GM12865 (cell line): ENCODE measurements around the gene TMEM184B.

Experiments used
- DNase-seq: peaks from one replicate; pipeline ENCODE4 v3.0.0; 2010; ENCODE audit warnings: low read depth
- H3K4me3 ChIP-seq: 2 replicates; pipeline ENCODE4 v1.5.1; 2011; ENCODE audit warnings: mild to moderate bottlenecking, low read depth, low read length, control low read depth
- TF ChIP-seq, protein P1 (sequence below): IDR thresholded peaks from 2 replicates; pipeline ENCODE4 v1.5.1; 2011; ENCODE audit warnings: low read length, control low read depth, low read depth, inconsistent platforms; ENCODE audit not compliant: insufficient read depth; ENCODE audit errors: missing control alignments

Gene TMEM184B

GRCh38 chr22:38205261-38206128 lies 67.3 kb downstream of the TMEM184B start:
- no peak overlapping the region for H3K4me3 ChIP-seq
- TF ChIP-seq, protein P1, sequence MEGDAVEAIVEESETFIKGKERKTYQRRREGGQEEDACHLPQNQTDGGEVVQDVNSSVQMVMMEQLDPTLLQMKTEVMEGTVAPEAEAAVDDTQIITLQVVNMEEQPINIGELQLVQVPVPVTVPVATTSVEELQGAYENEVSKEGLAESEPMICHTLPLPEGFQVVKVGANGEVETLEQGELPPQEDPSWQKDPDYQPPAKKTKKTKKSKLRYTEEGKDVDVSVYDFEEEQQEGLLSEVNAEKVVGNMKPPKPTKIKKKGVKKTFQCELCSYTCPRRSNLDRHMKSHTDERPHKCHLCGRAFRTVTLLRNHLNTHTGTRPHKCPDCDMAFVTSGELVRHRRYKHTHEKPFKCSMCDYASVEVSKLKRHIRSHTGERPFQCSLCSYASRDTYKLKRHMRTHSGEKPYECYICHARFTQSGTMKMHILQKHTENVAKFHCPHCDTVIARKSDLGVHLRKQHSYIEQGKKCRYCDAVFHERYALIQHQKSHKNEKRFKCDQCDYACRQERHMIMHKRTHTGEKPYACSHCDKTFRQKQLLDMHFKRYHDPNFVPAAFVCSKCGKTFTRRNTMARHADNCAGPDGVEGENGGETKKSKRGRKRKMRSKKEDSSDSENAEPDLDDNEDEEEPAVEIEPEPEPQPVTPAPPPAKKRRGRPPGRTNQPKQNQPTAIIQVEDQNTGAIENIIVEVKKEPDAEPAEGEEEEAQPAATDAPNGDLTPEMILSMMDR = no peak
- DNase-seq = no peak

DNA sequence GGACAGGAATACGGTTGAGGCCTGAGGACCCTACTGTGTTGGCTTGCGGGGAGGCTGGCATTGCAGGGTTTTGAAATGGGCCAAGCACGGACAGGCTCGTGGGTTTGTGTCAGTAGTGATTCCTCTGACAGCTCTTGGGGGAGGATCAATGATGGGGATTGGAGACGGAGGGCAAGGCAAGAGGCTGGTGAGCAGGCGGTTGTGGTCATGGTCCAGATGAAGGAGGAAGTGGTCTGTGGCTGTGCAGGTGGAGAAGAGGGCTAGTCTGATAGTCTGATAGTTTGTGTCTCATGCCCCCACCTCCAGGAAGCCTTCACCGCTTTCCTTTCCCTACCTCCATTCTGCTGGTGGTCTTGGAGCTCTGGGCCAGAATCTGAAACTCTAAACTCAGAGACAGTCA lies 68.0 kb downstream of the TMEM184B start:
- no peak overlapping the region for H3K4me3 ChIP-seq
- peak; percentile 87 for DNase-seq
- TF ChIP-seq, protein P1 = no peak

DNA sequence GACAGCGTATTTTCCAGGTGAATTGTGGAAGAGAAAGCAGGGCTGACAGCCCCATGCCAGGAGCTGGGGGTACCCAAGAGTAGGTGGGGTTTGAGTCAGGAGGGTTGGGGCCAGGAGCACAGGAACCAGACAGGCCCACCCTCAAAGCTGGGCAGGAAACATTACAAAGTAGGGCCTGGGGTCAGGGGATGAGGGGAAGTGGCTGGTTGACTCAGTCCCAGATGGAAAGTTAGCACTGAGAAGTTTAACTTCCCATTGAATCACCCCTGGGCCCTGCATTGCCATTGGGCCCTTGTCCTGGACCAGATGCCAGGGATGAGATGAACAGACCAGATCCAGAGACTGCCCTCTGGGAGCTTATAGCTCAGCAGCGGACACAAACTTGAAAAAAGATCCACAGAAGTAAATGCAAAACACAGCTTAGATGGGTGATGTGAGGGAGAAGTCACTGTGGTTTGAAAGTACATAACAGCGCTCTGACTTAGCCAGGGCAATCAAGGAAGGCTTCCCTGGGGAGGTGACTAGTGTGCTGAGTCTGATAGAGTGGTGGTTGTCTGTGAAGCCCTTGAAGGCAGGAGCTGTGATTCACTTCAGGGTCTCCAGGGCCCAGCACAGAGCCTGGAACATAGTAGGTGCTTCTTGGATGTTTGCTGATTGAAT lies 68.8 kb downstream of the TMEM184B start:
- TF ChIP-seq, protein P1 = no peak
- H3K4me3 ChIP-seq = peak overlapping the region; percentile 76; the same call in 1 of the 2 replicates
- peak; percentile 27 for DNase-seq

DNA sequence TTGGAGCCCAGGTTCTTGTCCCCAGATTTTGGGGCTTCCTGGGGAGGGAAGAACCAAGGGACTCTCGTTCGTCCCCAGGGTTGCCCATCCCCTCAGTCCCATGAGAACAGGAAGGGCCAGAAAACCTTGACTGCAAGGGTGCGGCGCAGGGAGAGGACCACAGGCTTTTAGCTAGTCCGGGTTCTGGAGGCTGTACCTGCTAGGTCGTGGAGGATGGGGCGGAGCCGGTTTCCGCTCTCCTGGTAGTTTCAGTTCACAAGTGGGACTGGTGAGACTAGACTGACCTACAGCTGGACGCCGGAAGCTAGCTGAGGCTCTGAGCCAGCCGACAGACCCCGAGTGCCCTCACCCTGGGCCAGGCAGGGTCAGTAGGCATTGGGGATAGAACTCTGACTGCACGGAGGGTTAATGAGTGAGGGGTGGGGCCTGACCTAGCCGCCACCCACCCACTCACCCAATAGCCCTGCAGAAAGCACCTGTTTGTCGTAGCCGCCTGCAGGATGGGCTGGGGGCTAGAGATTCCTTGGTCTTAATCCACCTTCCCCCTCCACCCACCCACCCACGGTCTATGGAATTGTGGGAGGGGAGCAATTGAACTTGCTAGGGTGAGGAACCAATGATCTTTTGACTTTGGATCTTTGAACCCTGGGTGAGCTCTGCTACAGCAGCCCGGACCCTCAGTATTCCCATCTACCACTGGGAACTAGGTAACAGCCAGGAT lies 69.6 kb downstream of the TMEM184B start:
- peak overlapping the region; percentile 76 for H3K4me3 ChIP-seq
- DNase-seq = peak; percentile 79
- TF ChIP-seq, protein P1 = no peak

- peak; percentile 69 for DNase-seq
- TF ChIP-seq, protein P1 = peak; percentile 9
- peak overlapping the region; percentile 76 for H3K4me3 ChIP-seq
Observed at GRCh38 chr22:38202437-38203089, 70.2 kb downstream of the TMEM184B start.

GRCh38 chr22:38201711-38202436 lies 70.9 kb downstream of the TMEM184B start, which contains the start of gene MAFF:
Gene MAFF (plus strand): TSS chr22:38201994. CDS start chr22:38213854, 11,860 bp downstream.
- TF ChIP-seq, protein P1 = no peak
- DNase-seq = peak; percentile 97
- H3K4me3 ChIP-seq = peak within 1 kb of the TSS; percentile 76
